HEK293T (cell line): ENCODE results near the gene RYR1.
"Not testable (repeated sequence)": the region's sequence is repeated elsewhere in the genome, so short reads cannot be mapped to it uniquely, and the experiment has no call there.

ENCODE experiments used
- CTCF ChIA-PET: fragments of 350-600 bp; formaldehyde crosslinking; extraction: SDS; loops from one replicate; lab custom pipeline; 2021; ENCODE audit warnings: antibody characterized with exemption, inconsistent platforms; lab: Yijun Ruan, JAX
- POLR2A ChIA-PET: fragments of 350-600 bp; formaldehyde crosslinking; extraction: SDS; loops from one replicate; lab custom pipeline; 2020; ENCODE audit warnings: antibody characterized with exemption, inconsistent platforms; lab: Yijun Ruan, JAX
- DNase-seq: peaks from one replicate; pipeline ENCODE4 v3.0.0; 2012; ENCODE audit warnings: mixed read lengths; ENCODE audit errors: extremely low spot score
- ARNT ChIP-seq: fragments of 450-650 bp; IDR thresholded peaks from 2 replicates; pipeline ENCODE4 v1.6.1; 2017; ENCODE audit warnings: mild to moderate bottlenecking
- BHLHE40 ChIP-seq: fragments of 450-650 bp; IDR thresholded peaks from 2 replicates; pipeline ENCODE4 v1.6.1; 2016; ENCODE audit warnings: mild to moderate bottlenecking, moderate library complexity, borderline replicate concordance
- CTBP1 ChIP-seq: fragments of 450-650 bp; IDR thresholded peaks from 2 replicates; pipeline ENCODE4 v1.6.1; 2016; ENCODE audit warnings: borderline replicate concordance
- ELF4 ChIP-seq: fragments of 450-650 bp; IDR thresholded peaks from 2 replicates; pipeline ENCODE4 v1.6.1; 2017; ENCODE audit warnings: antibody characterized with exemption
- FOXA1 ChIP-seq: fragments of 450-650 bp; IDR thresholded peaks from 2 replicates; pipeline ENCODE4 v1.6.1; 2016; ENCODE audit warnings: mild to moderate bottlenecking
- FOXK2 ChIP-seq: fragments of 450-650 bp; IDR thresholded peaks from 2 replicates; pipeline ENCODE4 v1.6.1; 2016; ENCODE audit warnings: mild to moderate bottlenecking
- FOXM1 ChIP-seq: fragments of 450-650 bp; IDR thresholded peaks from 2 replicates; pipeline ENCODE4 v1.6.1; 2017; ENCODE audit warnings: mild to moderate bottlenecking, borderline replicate concordance
- HDGF ChIP-seq: fragments of 450-650 bp; IDR thresholded peaks from 2 replicates; pipeline ENCODE4 v1.6.1; 2017; ENCODE audit warnings: antibody characterized with exemption, borderline replicate concordance
- L3MBTL2 ChIP-seq: fragments of 450-650 bp; conservative IDR thresholded peaks from 2 replicates; pipeline ENCODE4 v1.6.1; 2016; ENCODE audit warnings: mild to moderate bottlenecking
- LEF1 ChIP-seq: fragments of 450-650 bp; IDR thresholded peaks from 2 replicates; pipeline ENCODE4 v1.6.1; 2017; ENCODE audit warnings: mild to moderate bottlenecking, borderline replicate concordance
- NFRKB ChIP-seq: fragments of 450-650 bp; IDR thresholded peaks from 2 replicates; pipeline ENCODE4 v1.6.1; 2016; ENCODE audit warnings: mild to moderate bottlenecking, moderate library complexity
- SP1 ChIP-seq: fragments of 450-650 bp; IDR thresholded peaks from 2 replicates; pipeline ENCODE4 v1.6.1; 2017
- SUZ12 ChIP-seq: fragments of 450-650 bp; IDR thresholded peaks from 2 replicates; pipeline ENCODE4 v1.6.1; 2016; ENCODE audit warnings: mild to moderate bottlenecking
- TARDBP ChIP-seq: fragments of 450-650 bp; IDR thresholded peaks from 2 replicates; pipeline ENCODE4 v1.6.1; 2016
- ZNF384 ChIP-seq: fragments of 450-650 bp; IDR thresholded peaks from 2 replicates; pipeline ENCODE4 v1.6.1; 2016
- TF ChIP-seq, protein P1 (sequence below): fragments of 450-650 bp; IDR thresholded peaks from 2 replicates; pipeline ENCODE4 v1.6.1; 2016

RYR1 gene

DNA sequence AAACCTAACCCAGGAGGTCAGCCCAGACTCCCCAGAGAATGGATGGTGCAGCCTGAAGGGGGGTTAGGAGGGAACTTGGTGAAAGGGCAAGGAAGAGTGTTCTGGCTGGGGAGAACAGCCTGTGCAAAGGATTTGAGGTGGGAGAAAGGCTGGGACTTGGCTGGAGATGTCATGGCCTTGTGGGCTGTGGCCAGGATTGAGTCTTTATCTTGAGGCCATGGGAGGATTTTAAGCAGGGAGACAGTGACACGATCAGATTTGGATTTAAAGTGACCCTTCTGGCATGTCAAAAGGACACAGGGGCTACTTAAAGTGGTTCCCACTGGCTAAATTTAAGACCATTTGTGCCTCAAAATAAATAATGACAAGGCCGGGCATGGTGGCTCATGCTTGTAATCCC lies 154.6 kb downstream of the RYR1 start:
- POLR2A ChIA-PET, result no interaction called here
- CTCF ChIA-PET, result no interaction called here
- DNase-seq, result no peak

DNA sequence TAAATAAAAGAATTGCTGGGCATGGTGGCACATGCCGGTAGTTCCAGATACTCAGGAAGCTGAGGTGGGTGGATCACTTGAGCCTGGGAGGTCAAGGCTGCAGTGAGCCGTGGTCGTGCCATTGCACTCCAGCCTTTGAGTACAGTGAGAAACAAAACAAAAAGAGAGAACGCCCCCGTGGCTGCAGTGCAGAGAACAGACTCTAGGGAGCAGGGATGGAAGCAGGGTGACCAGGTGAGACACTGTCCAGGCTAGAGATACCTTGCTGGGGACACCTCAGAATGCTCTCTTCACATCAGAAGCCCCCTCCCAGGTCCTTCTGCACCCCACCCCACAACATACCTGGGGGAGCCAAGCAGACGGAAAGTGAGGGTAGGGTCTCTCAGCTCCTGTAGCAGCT lies 159.4 kb downstream of the RYR1 start:
- TF ChIP-seq NFRKB (no peak), SUZ12 (no peak), FOXK2 (no peak), CTBP1 (no peak), FOXM1 (no peak), ARNT (no peak), ELF4 (no peak), SP1 (no peak), ZNF384 (no peak), HDGF (no peak), TARDBP (no peak), FOXA1 (no peak), LEF1 (no peak), L3MBTL2 (no peak), BHLHE40 (no peak)
- TF ChIP-seq, protein P1, sequence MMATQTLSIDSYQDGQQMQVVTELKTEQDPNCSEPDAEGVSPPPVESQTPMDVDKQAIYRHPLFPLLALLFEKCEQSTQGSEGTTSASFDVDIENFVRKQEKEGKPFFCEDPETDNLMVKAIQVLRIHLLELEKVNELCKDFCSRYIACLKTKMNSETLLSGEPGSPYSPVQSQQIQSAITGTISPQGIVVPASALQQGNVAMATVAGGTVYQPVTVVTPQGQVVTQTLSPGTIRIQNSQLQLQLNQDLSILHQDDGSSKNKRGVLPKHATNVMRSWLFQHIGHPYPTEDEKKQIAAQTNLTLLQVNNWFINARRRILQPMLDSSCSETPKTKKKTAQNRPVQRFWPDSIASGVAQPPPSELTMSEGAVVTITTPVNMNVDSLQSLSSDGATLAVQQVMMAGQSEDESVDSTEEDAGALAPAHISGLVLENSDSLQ, result no peak
- POLR2A ChIA-PET, result interaction anchor here (2.3 kb wide), 1 partner anchor 25 kb away, joined by 11 read pairs; the partner anchor contains the start of genes EIF3K and MAP4K1
- CTCF ChIA-PET, result no interaction called here
- no peak for DNase-seq

More for the DNA sequence above, 154.6 kb downstream of the RYR1 start:
- TF ChIP-seq, protein P1, result no peak
- no peak for TF ChIP-seq ARNT
- no peak for TF ChIP-seq SUZ12
- no peak for TF ChIP-seq ELF4
- no peak for TF ChIP-seq L3MBTL2
- no peak for TF ChIP-seq ZNF384
- TF ChIP-seq LEF1, result no peak
- no peak for TF ChIP-seq CTBP1
- TF ChIP-seq SP1, result no peak
- no peak for TF ChIP-seq FOXM1
- no peak for TF ChIP-seq FOXA1
- TF ChIP-seq TARDBP, result no peak
- TF ChIP-seq FOXK2, result no peak
- TF ChIP-seq HDGF, result no peak
- TF ChIP-seq BHLHE40, result no peak

DNA sequence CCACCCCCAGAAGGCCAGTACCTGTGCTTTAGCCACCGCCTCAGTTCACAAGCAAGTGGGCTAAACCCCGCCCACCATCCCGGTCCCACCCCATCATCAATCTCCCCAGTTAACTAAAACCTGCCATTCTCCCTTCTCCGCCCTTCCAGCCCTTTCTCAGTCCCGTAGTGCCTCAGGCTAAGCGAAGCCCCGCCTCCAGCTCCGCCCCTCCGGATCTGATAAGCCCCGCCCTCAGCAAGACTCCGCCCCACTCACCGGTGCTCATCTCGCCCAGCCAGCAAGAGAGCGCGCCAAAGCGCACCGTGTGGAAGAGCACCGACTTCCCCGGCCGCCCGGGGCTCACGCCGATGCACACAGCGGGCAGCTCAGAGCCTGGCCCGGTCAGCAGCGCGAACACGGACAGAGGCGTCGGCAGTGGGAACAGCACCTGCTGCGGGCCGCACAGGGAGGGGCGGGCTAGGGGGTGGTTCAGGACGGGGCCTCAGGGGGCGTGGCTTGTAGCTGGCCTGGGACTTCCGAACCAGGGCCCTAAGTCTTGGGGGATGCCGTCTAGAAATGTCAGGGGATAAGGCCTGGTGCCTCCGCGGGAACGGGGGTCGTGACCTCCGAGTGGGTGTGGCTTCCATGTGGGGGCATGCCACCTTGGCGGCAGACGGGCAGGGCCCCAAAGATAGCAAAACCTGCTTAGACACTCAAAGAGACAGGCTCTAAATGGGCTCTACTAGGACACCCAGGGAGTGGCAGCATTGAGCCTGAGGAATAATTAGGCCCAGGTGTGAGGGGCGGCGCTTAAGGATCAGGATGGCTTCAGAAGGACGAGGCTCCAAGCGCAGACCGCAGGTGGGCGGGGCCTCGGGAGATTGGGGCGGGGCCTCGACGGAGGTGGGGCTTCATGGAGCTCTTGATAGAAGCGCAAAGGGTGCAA lies 162.8 kb downstream of the RYR1 start:
- no peak for TF ChIP-seq FOXM1
- no peak for TF ChIP-seq HDGF
- no peak for TF ChIP-seq CTBP1
- TF ChIP-seq L3MBTL2, result peak; percentile 93
- no peak for TF ChIP-seq ARNT
- TF ChIP-seq LEF1, result no peak
- TF ChIP-seq SUZ12, result no peak
- TF ChIP-seq, protein P1, result peak; percentile 87
- peak; percentile 92 for DNase-seq
- POLR2A ChIA-PET, result interaction anchor here (1.3 to 2.6 kb wide), 2 partner anchors 22 to 52 kb away, joined by 5 to 27 read pairs; partner anchors contain the start of genes EIF3K and MAP4K1
- CTCF ChIA-PET, result no interaction called here

DNA sequence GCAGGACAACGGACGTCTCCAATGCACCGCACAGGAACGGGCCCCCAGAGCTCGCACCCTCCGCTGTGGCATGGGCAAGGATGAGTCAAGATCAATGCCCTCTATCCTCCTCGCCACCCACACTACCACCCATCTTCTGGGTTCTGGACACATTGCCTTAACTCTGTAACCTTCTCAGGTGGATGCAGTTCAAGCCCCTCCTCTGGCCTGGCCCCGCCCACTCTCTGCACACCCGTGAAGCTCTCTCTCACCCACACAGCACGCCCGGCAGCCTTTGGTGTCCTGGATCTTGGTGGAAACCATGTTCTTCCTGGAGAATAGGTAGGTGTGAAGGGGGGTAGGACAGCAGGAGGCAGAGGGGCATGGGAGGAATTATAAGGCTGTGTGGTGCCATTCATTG lies 163.6 kb downstream of the RYR1 start:
- TF ChIP-seq FOXM1, result no peak
- TF ChIP-seq, protein P1, result no peak
- TF ChIP-seq ELF4, result no peak
- no peak for TF ChIP-seq NFRKB
- no peak for TF ChIP-seq ZNF384
- TF ChIP-seq BHLHE40, result no peak
- no peak for TF ChIP-seq FOXA1
- TF ChIP-seq FOXK2, result no peak
- TF ChIP-seq CTBP1, result no peak
- TF ChIP-seq TARDBP, result no peak
- no peak for TF ChIP-seq HDGF
- no peak for TF ChIP-seq SP1
- TF ChIP-seq LEF1, result no peak
- no peak for TF ChIP-seq L3MBTL2
- TF ChIP-seq ARNT, result no peak
- ChIA-PET CTCF (no interaction called here), POLR2A (interaction anchor here (2.6 kb wide), 1 partner anchor 22 kb away, joined by 27 read pairs; the partner anchor contains the start of genes EIF3K and MAP4K1)
- no peak for DNase-seq

DNA sequence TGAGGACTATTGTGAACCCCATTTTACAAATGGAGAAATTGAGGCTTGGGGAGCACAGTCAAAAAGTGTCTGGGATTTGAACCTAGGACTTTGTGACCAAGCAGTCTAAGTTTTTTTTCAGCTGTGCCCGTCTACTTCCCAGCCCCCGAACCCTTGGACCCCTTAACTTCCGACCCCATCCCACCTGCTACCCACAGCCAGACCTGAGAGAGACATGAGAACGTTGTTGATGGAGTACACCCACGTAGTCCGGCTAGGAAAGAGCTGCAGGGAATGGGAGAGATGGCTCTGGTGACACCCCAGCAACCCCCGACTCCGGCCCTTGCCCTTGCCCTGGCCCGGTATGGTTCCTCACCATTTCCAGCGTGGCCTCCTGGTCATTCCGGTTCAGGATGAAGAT lies 166.2 kb downstream of the RYR1 start:
- DNase-seq, result no peak
- TF ChIP-seq FOXM1 (no peak), LEF1 (no peak), SUZ12 (no peak), CTBP1 (no peak), ELF4 (no peak), BHLHE40 (no peak), ZNF384 (no peak), SP1 (no peak), TARDBP (no peak), L3MBTL2 (no peak), FOXK2 (no peak), ARNT (no peak)
- TF ChIP-seq, protein P1, result no peak
- POLR2A ChIA-PET, result no interaction called here
- CTCF ChIA-PET, result no interaction called here

DNA sequence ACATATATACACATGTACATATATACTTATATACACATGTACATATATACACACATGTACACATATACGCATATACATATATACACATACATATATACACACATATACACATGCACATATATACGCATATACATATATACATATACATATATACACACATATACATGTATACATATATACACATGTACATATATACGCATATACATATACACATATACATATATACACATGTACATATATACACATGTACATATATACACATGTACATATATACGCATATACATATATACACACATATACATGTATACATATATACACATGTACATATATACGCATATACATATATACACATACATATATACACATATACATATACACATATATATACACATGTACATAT lies 169.4 kb downstream of the RYR1 start:
- POLR2A ChIA-PET, CTCF ChIA-PET, DNase-seq: not testable (repeated sequence)
